ENCODE measurements around the gene RPA1. TPM values are rescaled to one million over a fixed set of nuclear protein-coding genes. Genes with fewer than 3 reads are reported as not detected.

Gene RPA1
- total RNA-seq, 1 experiment from 2014 or later: 201 TPM

DNA sequence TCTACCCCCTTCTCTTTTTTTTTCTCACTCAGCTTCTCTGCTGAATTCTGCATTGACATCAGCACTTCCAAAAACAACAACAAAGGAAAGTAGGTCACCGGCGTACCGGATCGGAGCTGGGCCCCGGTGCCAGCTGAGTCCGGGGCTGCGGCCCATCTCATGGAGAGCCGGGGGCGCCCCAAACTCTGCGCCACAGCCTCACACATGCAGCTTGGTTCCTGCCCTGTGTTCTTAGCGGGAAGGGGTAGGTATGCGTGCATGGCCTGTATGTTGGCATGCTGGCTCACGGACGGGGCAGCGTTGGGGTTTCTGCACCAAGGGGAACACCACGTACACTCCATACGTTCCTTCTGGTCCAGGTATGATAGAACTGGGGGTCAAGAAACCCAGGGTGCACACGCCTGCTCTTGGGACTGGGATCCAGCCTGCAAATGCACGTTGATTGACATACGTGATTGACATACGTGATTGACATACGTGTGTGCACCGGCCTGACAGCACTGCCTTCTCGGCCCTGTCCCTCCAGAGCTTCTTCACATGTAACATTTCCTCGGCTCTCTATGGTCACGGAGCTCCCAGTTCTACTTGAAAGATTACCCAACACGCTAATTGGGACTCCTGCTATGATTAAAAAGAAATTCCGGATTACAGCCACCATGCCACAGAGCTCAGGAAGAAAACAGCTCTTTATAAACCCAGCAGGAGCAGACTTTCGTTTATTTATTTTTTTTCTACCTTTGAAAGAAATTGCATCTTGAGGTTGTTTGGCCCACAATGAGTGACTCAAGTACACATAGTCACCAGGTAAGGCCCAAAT, 88.7 kb downstream of the RPA1 start:
- no peaks in the 10 kb centered on the region for H4K20me1 ChIP-seq (ENCODE audit: insufficient read depth)
- H3F3A ChIP-seq (ENCODE audit: insufficient read depth, low read depth): no peaks in the 10 kb centered on the region
- ChIA-PET CTCF (no interaction called here), POLR2A (ENCODE audit: unreplicated experiment) (interaction anchor here (0.6 kb wide), 1 partner anchor 44 kb away, joined by 3 read pairs; no protein-coding TSS in a partner anchor)
- no peaks in the 10 kb centered on the region for H3K79me2 ChIP-seq (ENCODE audit: low read depth)
- H3K36me3 ChIP-seq (ENCODE audit: low read depth): no peaks in the 10 kb centered on the region
- H3K27me3 ChIP-seq (ENCODE audit: insufficient read depth, low read depth): no peaks in the 10 kb centered on the region; the same call in 1 of the 2 replicates
- H3K27ac ChIP-seq: no peak overlapping the region
- H3K4me2 ChIP-seq: no peak overlapping the region
- no peak overlapping the region for H3K4me3 ChIP-seq
- no peak overlapping the region for H2AFZ ChIP-seq
- BruUV-seq (replicated peaks): no TSS peak
- no peaks in the 10 kb centered on the region for H3K9me3 ChIP-seq (ENCODE audit: insufficient read depth, low read depth)
- H3K4me1 ChIP-seq (replicated peaks; ENCODE audit: insufficient read depth): no peaks in the 10 kb centered on the region
- H3K9me2 ChIP-seq (ENCODE audit: insufficient read depth): no peaks in the 10 kb centered on the region
- TF ChIP-seq EZH2 (IDR thresholded peaks at IDR 0.05; ENCODE audit: low read depth): no peak
- TF ChIP-seq, protein P1, sequence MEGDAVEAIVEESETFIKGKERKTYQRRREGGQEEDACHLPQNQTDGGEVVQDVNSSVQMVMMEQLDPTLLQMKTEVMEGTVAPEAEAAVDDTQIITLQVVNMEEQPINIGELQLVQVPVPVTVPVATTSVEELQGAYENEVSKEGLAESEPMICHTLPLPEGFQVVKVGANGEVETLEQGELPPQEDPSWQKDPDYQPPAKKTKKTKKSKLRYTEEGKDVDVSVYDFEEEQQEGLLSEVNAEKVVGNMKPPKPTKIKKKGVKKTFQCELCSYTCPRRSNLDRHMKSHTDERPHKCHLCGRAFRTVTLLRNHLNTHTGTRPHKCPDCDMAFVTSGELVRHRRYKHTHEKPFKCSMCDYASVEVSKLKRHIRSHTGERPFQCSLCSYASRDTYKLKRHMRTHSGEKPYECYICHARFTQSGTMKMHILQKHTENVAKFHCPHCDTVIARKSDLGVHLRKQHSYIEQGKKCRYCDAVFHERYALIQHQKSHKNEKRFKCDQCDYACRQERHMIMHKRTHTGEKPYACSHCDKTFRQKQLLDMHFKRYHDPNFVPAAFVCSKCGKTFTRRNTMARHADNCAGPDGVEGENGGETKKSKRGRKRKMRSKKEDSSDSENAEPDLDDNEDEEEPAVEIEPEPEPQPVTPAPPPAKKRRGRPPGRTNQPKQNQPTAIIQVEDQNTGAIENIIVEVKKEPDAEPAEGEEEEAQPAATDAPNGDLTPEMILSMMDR (conservative IDR thresholded peaks at IDR 0.05): no peak
- intact Hi-C loops (cut with micrococcal nuclease; ENCODE audit: unreplicated experiment): no loop called here
- DNase-seq: no peak

DNA sequence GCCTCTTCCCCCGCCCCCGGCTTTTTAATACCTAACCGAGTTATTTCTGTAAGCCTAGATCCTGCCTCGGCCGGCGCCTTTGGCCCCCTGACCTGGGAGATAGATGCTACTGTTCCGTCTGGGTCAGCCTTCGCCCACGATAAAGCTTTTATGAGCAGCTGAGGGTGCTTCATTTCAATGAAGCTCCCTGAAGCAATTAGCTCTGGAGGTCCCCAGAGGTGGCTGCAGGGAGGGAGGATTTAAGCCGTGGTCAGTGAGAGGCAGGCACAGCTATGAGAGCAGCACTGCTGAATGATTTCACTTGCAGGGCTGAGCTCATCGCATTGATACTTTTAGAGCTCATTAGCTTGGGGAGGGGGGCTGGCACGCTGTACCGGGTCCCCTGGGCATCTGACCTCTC, 89.4 kb downstream of the RPA1 start:
- H3K27ac ChIP-seq: no peak overlapping the region
- H2AFZ ChIP-seq: no peak overlapping the region
- no peaks in the 10 kb centered on the region for H4K20me1 ChIP-seq (ENCODE audit: insufficient read depth)
- H3K27me3 ChIP-seq (ENCODE audit: insufficient read depth, low read depth): no peaks in the 10 kb centered on the region; the same call in 1 of the 2 replicates
- CTCF ChIA-PET: no interaction called here
- no peaks in the 10 kb centered on the region for H3K9me2 ChIP-seq (ENCODE audit: insufficient read depth)
- POLR2A ChIA-PET (ENCODE audit: unreplicated experiment): no interaction called here
- no peak overlapping the region for H3K4me3 ChIP-seq
- H3K79me2 ChIP-seq (ENCODE audit: low read depth): no peaks in the 10 kb centered on the region
- intact Hi-C loops (cut with micrococcal nuclease; ENCODE audit: unreplicated experiment): no loop called here
- no peaks in the 10 kb centered on the region for H3K36me3 ChIP-seq (ENCODE audit: low read depth)
- no peaks in the 10 kb centered on the region for H3K9me3 ChIP-seq (ENCODE audit: insufficient read depth, low read depth)
- BruUV-seq (replicated peaks): no TSS peak
- DNase-seq: no peak
- no peaks in the 10 kb centered on the region for H3K4me1 ChIP-seq (replicated peaks; ENCODE audit: insufficient read depth)
- no peak for TF ChIP-seq EZH2 (IDR thresholded peaks at IDR 0.05; ENCODE audit: low read depth)
- TF ChIP-seq, protein P1 (conservative IDR thresholded peaks at IDR 0.05): no peak
- H3K4me2 ChIP-seq: no peak overlapping the region
- no peaks in the 10 kb centered on the region for H3F3A ChIP-seq (ENCODE audit: insufficient read depth, low read depth)

DNA sequence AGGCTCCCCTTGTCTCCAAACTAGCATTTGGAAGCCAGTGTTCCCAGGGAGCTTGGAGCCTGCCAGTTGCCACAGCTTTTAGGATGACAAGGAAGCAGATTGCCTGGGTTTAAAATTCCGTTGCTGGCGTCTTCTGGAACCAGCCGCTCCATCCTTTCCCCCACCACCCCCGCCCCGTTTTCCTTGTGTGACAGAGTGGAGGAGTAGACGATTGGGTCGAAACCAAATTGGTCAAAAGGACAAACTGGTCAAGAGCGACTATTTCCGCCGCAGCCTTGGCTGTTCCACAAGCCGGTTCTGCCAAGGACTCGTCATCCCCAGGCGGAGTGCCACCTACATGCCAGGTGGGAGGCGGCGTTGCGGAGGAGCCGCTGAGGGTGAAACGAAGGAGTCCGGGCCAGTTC, 91.1 kb downstream of the RPA1 start:
- H3K9me2 ChIP-seq (ENCODE audit: insufficient read depth): no peaks in the 10 kb centered on the region
- H3K27me3 ChIP-seq (ENCODE audit: insufficient read depth, low read depth): no peaks in the 10 kb centered on the region
- intact Hi-C loops (cut with micrococcal nuclease; ENCODE audit: unreplicated experiment): no loop called here
- H2AFZ ChIP-seq: no peak overlapping the region
- TF ChIP-seq, protein P1 (conservative IDR thresholded peaks at IDR 0.05): no peak
- no peak for TF ChIP-seq EZH2 (IDR thresholded peaks at IDR 0.05; ENCODE audit: low read depth)
- no peak overlapping the region for H3K27ac ChIP-seq
- H3K4me1 ChIP-seq (replicated peaks; ENCODE audit: insufficient read depth): no peaks in the 10 kb centered on the region
- BruUV-seq (replicated peaks): no TSS peak
- no peak overlapping the region for H3K4me2 ChIP-seq
- H3K79me2 ChIP-seq (ENCODE audit: low read depth): no peaks in the 10 kb centered on the region
- ChIA-PET CTCF (no interaction called here), POLR2A (ENCODE audit: unreplicated experiment) (no interaction called here)
- H3K9me3 ChIP-seq (ENCODE audit: insufficient read depth, low read depth): no peaks in the 10 kb centered on the region
- no peak overlapping the region for H3K4me3 ChIP-seq
- no peaks in the 10 kb centered on the region for H4K20me1 ChIP-seq (ENCODE audit: insufficient read depth)
- H3F3A ChIP-seq (ENCODE audit: insufficient read depth, low read depth): no peaks in the 10 kb centered on the region
- no peak for DNase-seq
- no peaks in the 10 kb centered on the region for H3K36me3 ChIP-seq (ENCODE audit: low read depth)

Measured in PC-9 (cell line).